ENCODE results near the gene CHCHD3.

GRCh38 chr7:133022661-133023060, 59.2 kb downstream of the CHCHD3 start:
- TF ChIP-seq CTCF (IDR thresholded peaks at IDR 0.05) = no peak
- TF ChIP-seq POLR2A (IDR thresholded peaks at IDR 0.05) = no peak

Data from lower leg skin (tissue), 3 donors.